ENCODE results near the gene EXOSC1. TPM values are rescaled to one million over a fixed set of nuclear protein-coding genes. Genes with fewer than 3 reads are reported as not detected.
"Not testable (repeated sequence)": the region's sequence is repeated elsewhere in the genome, so short reads cannot be mapped to it uniquely, and the experiment has no call there.

Gene EXOSC1
- total and polyA plus RNA-seq, 9 donors, result 22.1 to 38.3 (median 26.9) TPM

GRCh38 chr10:97482381-97482780 is 36.6 kb upstream of the EXOSC1 start:
- no peak for TF ChIP-seq POLR2A (IDR thresholded peaks at IDR 0.05)
- TF ChIP-seq, protein P1, sequence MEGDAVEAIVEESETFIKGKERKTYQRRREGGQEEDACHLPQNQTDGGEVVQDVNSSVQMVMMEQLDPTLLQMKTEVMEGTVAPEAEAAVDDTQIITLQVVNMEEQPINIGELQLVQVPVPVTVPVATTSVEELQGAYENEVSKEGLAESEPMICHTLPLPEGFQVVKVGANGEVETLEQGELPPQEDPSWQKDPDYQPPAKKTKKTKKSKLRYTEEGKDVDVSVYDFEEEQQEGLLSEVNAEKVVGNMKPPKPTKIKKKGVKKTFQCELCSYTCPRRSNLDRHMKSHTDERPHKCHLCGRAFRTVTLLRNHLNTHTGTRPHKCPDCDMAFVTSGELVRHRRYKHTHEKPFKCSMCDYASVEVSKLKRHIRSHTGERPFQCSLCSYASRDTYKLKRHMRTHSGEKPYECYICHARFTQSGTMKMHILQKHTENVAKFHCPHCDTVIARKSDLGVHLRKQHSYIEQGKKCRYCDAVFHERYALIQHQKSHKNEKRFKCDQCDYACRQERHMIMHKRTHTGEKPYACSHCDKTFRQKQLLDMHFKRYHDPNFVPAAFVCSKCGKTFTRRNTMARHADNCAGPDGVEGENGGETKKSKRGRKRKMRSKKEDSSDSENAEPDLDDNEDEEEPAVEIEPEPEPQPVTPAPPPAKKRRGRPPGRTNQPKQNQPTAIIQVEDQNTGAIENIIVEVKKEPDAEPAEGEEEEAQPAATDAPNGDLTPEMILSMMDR (IDR thresholded peaks at IDR 0.05), result no peak
- no peak for TF ChIP-seq EP300 (IDR thresholded peaks at IDR 0.05)
- Histone ChIP-seq H3K27ac (no peak overlapping the region), H3K27me3 (no peaks in the 10 kb centered on the region), H3K9me3 (no peaks in the 10 kb centered on the region), H3K36me3 (no peaks in the 10 kb centered on the region), H3K4me1 (ENCODE audit: insufficient read depth) (peaks cover 2% of the 10 kb centered on the region), H3K4me3 (no peak overlapping the region)
- 90 to 96% (median 95%) methylated on average over 1 of the region's 1 CpG for WGBS, 3 donors
- intact Hi-C loops (cut with DNase I), result no loop called here
- no peak for DNase-seq

- DNase-seq, result no peak
- Histone ChIP-seq H3K4me1 (ENCODE audit: insufficient read depth) (peaks cover 2% of the 10 kb centered on the region), H3K36me3 (no peaks in the 10 kb centered on the region), H3K27ac (no peak overlapping the region), H3K9me3 (no peaks in the 10 kb centered on the region), H3K27me3 (no peaks in the 10 kb centered on the region), H3K4me3 (no peak overlapping the region)
- WGBS, 3 donors, result 84 to 90% (median 89%) methylated on average over 4 of the region's 4 CpGs
- TF ChIP-seq, protein P1 (IDR thresholded peaks at IDR 0.05), result no peak
- TF ChIP-seq EP300 (IDR thresholded peaks at IDR 0.05), result no peak
- TF ChIP-seq POLR2A (IDR thresholded peaks at IDR 0.05), result no peak
- intact Hi-C loops (cut with DNase I), result no loop called here
Observed at GRCh38 chr10:97481071-97481470, 35.3 kb upstream of the EXOSC1 start.

- intact Hi-C loops (cut with DNase I), result no loop called here
- DNase-seq, result no peak
- WGBS, 3 donors, result 76 to 82% (median 77%) methylated on average over 9 of the region's 9 CpGs
- H3K9me3 ChIP-seq, result no peaks in the 10 kb centered on the region
- no peak for TF ChIP-seq EP300 (IDR thresholded peaks at IDR 0.05)
- TF ChIP-seq, protein P1 (IDR thresholded peaks at IDR 0.05), result no peak
- TF ChIP-seq POLR2A (IDR thresholded peaks at IDR 0.05), result no peak
- H3K4me3 ChIP-seq, result no peak overlapping the region
- H3K4me1 ChIP-seq (ENCODE audit: insufficient read depth), result peaks cover 2% of the 10 kb centered on the region
- H3K36me3 ChIP-seq, result no peaks in the 10 kb centered on the region
- no peak overlapping the region for H3K27ac ChIP-seq
- H3K27me3 ChIP-seq, result no peaks in the 10 kb centered on the region
Observed at GRCh38 chr10:97479939-97480338, 34.1 kb upstream of the EXOSC1 start.

DNA sequence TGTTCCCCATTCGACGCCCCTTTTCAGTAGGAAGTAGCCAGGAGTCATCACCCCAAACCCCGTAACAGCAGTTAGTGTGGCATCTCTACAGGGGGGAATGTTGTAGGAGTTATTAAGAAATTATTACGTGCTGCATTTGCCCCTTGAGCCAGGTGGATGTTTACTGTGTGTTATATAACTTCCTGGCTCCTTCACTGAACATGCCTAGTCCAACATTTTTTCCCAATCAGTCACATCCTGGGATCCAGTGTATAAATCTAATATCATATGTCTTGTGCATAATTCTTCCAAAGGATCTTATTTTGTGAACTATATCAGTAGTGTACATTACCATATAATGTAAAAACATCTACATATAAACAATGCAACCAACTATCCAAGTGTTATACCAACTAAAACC is 33.6 kb upstream of the EXOSC1 start:
- WGBS, 3 donors, result 86 to 91% (median 90%) methylated on average over 4 of the region's 4 CpGs
- H3K9me3 ChIP-seq; H3K36me3 ChIP-seq; intact Hi-C loops (cut with DNase I); H3K4me1 ChIP-seq (ENCODE audit: insufficient read depth); H3K27me3 ChIP-seq; H3K4me3 ChIP-seq; H3K27ac ChIP-seq; DNase-seq: not testable (repeated sequence)

DNA sequence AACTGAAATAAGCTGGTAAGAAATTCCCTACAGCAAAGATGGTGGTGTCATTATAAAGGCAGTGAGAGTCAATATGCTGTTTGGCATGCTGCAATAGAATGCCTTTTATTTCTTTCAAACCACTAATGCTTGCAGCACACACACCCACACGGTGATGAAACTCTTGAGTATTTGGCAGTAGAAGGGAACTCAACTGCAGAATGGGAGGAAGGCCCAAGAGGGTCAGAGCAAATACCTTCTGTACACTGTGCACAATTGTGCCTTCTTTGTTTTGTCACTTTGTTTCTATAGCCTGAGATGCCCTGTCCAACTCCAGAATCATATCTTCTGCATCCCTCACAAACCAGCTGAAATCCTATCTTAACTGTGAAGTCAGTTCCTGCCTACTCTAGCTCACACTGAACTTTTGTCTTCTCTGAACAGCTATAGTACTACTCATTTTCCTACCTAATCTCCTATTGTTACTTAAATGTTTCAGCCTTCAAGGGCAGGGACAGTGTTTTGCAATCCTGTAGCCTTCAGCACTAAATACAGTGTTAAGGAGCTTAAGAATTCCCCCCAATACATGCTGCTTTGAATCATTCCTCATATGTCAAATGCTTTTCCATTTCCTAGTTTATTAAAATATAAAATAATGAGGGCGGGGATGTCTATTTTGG is 30.3 kb upstream of the EXOSC1 start:
- no peak for DNase-seq
- Histone ChIP-seq H3K4me1 (ENCODE audit: insufficient read depth) (peaks cover 2% of the 10 kb centered on the region), H3K9me3 (no peaks in the 10 kb centered on the region), H3K27me3 (no peaks in the 10 kb centered on the region), H3K27ac (no peak overlapping the region), H3K4me3 (no peak overlapping the region), H3K36me3 (no peaks in the 10 kb centered on the region)
- 51 to 65% (median 62%) methylated on average over 2 of the region's 2 CpGs for WGBS, 3 donors
- intact Hi-C loops (cut with DNase I), result no loop called here
- TF ChIP-seq, protein P1 (IDR thresholded peaks at IDR 0.05), result no peak
- TF ChIP-seq EP300 (IDR thresholded peaks at IDR 0.05) (no peak), POLR2A (IDR thresholded peaks at IDR 0.05) (no peak)
